ENCODE data around the gene C9orf43.
"Not testable (repeated sequence)": the region's sequence is repeated elsewhere in the genome, so short reads cannot be mapped to it uniquely, and the experiment has no call there.

The C9orf43 gene

GRCh38 chr9:113381909-113382411 lies 28.6 kb upstream of the C9orf43 start:
- DNase-seq: no peak

GRCh38 chr9:113386571-113387393 lies 23.8 kb upstream of the C9orf43 start:
- no peak for DNase-seq

GRCh38 chr9:113387560-113388230 lies 22.9 kb upstream of the C9orf43 start:
- DNase-seq: no peak

GRCh38 chr9:113388833-113389232 lies 21.7 kb upstream of the C9orf43 start:
- DNase-seq: no peak

GRCh38 chr9:113389451-113389850 lies 21.1 kb upstream of the C9orf43 start:
- DNase-seq: no peak

GRCh38 chr9:113390192-113390960 lies 20.2 kb upstream of the C9orf43 start:
- no peak for DNase-seq

GRCh38 chr9:113391917-113392316 lies 18.6 kb upstream of the C9orf43 start:
- no peak for DNase-seq

- no peak for DNase-seq
These were observed 17.3 kb upstream of the C9orf43 start for GRCh38 chr9:113393281-113393680.

- no peak for DNase-seq
These were observed 15.3 kb upstream of the C9orf43 start for GRCh38 chr9:113395000-113395861.

GRCh38 chr9:113397203-113397631 lies 13.3 kb upstream of the C9orf43 start:
- no peak for DNase-seq

GRCh38 chr9:113398796-113399195 lies 11.8 kb upstream of the C9orf43 start:
- no peak for DNase-seq

GRCh38 chr9:113399646-113400200 lies 10.8 kb upstream of the C9orf43 start:
- DNase-seq: no peak

GRCh38 chr9:113401027-113401792 lies 9.3 kb upstream of the C9orf43 start, which contains the start of gene ALAD:
TSS of gene ALAD (minus strand) at chr9:113401284. CDS start at chr9:113393559, 7,725 bp downstream.
- DNase-seq: peak; percentile 94

- DNase-seq: no peak
These were observed 6.9 kb upstream of the C9orf43 start for GRCh38 chr9:113403646-113404045.

GRCh38 chr9:113406353-113406752 lies 4.2 kb upstream of the C9orf43 start:
- not testable (repeated sequence) for DNase-seq

GRCh38 chr9:113406873-113407511 lies 3.6 kb upstream of the C9orf43 start:
- DNase-seq: peak; percentile 37

- DNase-seq: no peak
These were observed 1.1 kb upstream of the C9orf43 start for GRCh38 chr9:113409481-113409880.

GRCh38 chr9:113409883-113410206 lies 702 bp upstream of the C9orf43 start:
- peak; percentile 54 for DNase-seq

GRCh38 chr9:113416149-113416721 lies 5.7 kb downstream of the C9orf43 start:
- no peak for DNase-seq

GRCh38 chr9:113417370-113417769 lies 6.8 kb downstream of the C9orf43 start:
- no peak for DNase-seq

Measured in amniotic stem cell (primary cell).